Fibroblast of peridontal ligament (primary cell): ENCODE measurements around the gene BRPF1.
"Not testable (repeated sequence)": the region's sequence is repeated elsewhere in the genome, so short reads cannot be mapped to it uniquely, and the experiment has no call there.

Source experiments
- DNase-seq: peaks from one replicate; pipeline ENCODE4 v3.0.0-alpha.2; 2010; ENCODE audit errors: extremely low read depth

BRPF1 gene

GRCh38 chr3:9769426-9770275, 38.1 kb downstream of the BRPF1 start, which contains the start of gene CAMK1:
CAMK1 (minus strand) TSS chr3:9769947; CDS start chr3:9767749, 2,198 bp downstream.
- DNase-seq, result peak; percentile 48

- peak; percentile 46 for DNase-seq
These were observed 38.8 kb downstream of the BRPF1 start for GRCh38 chr3:9770276-9770812.

GRCh38 chr3:9771007-9771406, 39.5 kb downstream of the BRPF1 start:
- not testable (repeated sequence) for DNase-seq

- no peak for DNase-seq
These were observed 45.6 kb downstream of the BRPF1 start for GRCh38 chr3:9776896-9777693.

- no peak for DNase-seq
These were observed 46.1 kb downstream of the BRPF1 start for GRCh38 chr3:9777694-9778021.

GRCh38 chr3:9778143-9779074, 46.9 kb downstream of the BRPF1 start:
- DNase-seq, result peak; percentile 52

- DNase-seq, result no peak
These were observed 47.6 kb downstream of the BRPF1 start for GRCh38 chr3:9779075-9779593.

GRCh38 chr3:9779721-9780457, 48.4 kb downstream of the BRPF1 start:
- DNase-seq, result no peak

- no peak for DNase-seq
These were observed 48.9 kb downstream of the BRPF1 start for GRCh38 chr3:9780458-9780812.

GRCh38 chr3:9780910-9781309, 49.4 kb downstream of the BRPF1 start:
- no peak for DNase-seq

- no peak for DNase-seq
These were observed 50.0 kb downstream of the BRPF1 start for GRCh38 chr3:9781551-9781950.

- no peak for DNase-seq
These were observed 50.6 kb downstream of the BRPF1 start for GRCh38 chr3:9781978-9782603.

- no peak for DNase-seq
These were observed 51.2 kb downstream of the BRPF1 start for GRCh38 chr3:9782770-9783169.

- DNase-seq, result no peak
These were observed 52.4 kb downstream of the BRPF1 start for GRCh38 chr3:9783954-9784353.

- no peak for DNase-seq
These were observed 53.4 kb downstream of the BRPF1 start for GRCh38 chr3:9784965-9785364.

- DNase-seq, result no peak
These were observed 54.1 kb downstream of the BRPF1 start for GRCh38 chr3:9785602-9786001.

- no peak for DNase-seq
These were observed 54.7 kb downstream of the BRPF1 start for GRCh38 chr3:9786209-9786739.

GRCh38 chr3:9786825-9787669, 55.5 kb downstream of the BRPF1 start:
- no peak for DNase-seq

- no peak for DNase-seq
These were observed 56.2 kb downstream of the BRPF1 start for GRCh38 chr3:9787714-9788113.
